Neural cell (in vitro differentiated cells): ENCODE data around the gene FNDC3B. TPM values are rescaled to one million over a fixed set of nuclear protein-coding genes. Genes with fewer than 3 reads are reported as not detected.

Source experiments
- H2AFZ ChIP-seq: fragments of 200-600, 300-800 bp; sonication (generic), shearing (Covaris generic); 2 replicates; pipeline ENCODE4 v1.6.0; 2014; ENCODE audit warnings: low read depth, mild to moderate bottlenecking, antibody characterized with exemption, low read length, moderate library complexity
- H3F3A ChIP-seq: fragments of 200-600 bp; shearing (Covaris generic); 2 replicates; pipeline ENCODE4 v1.6.1; 2016; ENCODE audit warnings: mild to moderate bottlenecking, moderate library complexity, mixed read lengths, antibody characterized with exemption, low read length; ENCODE audit not compliant: insufficient read depth, poor library complexity, severe bottlenecking
- H3K27ac ChIP-seq: fragments of 200-600, 300-800 bp; sonication (generic), shearing (Covaris generic); 2 replicates; pipeline ENCODE4 v1.5.1; 2014; ENCODE audit warnings: mild to moderate bottlenecking, low read length, moderate library complexity
- H3K27me3 ChIP-seq: fragments of 300-800, 200-600 bp; sonication (generic), shearing (Covaris generic); 2 replicates; pipeline ENCODE4 v1.6.0; 2014; ENCODE audit warnings: mild to moderate bottlenecking, low read depth, low read length, moderate library complexity; ENCODE audit not compliant: insufficient read depth
- H3K36me3 ChIP-seq: fragments of 300-800, 200-600 bp; sonication (generic), shearing (Covaris generic); 2 replicates; pipeline ENCODE4 v1.5.1; 2014; ENCODE audit warnings: mild to moderate bottlenecking, antibody characterized with exemption, low read length, moderate library complexity; ENCODE audit not compliant: insufficient read depth
- H3K4me2 ChIP-seq: fragments of 300-800, 200-600 bp; sonication (generic), shearing (Covaris generic); 2 replicates; pipeline ENCODE4 v1.6.0; 2014; ENCODE audit warnings: mild to moderate bottlenecking, low read length
- H3K4me3 ChIP-seq: fragments of 300-800, 200-600 bp; sonication (generic), shearing (Covaris generic); 2 replicates; pipeline ENCODE4 v1.5.1; 2014; ENCODE audit warnings: mild to moderate bottlenecking, low read length, moderate library complexity
- H3K79me2 ChIP-seq: fragments of 200-600 bp; shearing (Covaris generic); replicated peaks from 2 replicates; pipeline ENCODE4 v1.6.0; 2014; ENCODE audit warnings: mild to moderate bottlenecking, low read length, moderate library complexity; ENCODE audit not compliant: insufficient read depth
- H3K9ac ChIP-seq: fragments of 300-800, 200-600 bp; sonication (generic), shearing (Covaris generic); 2 replicates; pipeline ENCODE4 v1.6.1; 2016; ENCODE audit warnings: mild to moderate bottlenecking, low read length, mixed read lengths
- H3K9me2 ChIP-seq: fragments of 200-600 bp; shearing (Covaris generic); 2 replicates; pipeline ENCODE4 v1.6.1; 2016; ENCODE audit warnings: mild to moderate bottlenecking, low read length, mixed read lengths; ENCODE audit not compliant: insufficient read depth
- H3K9me3 ChIP-seq: fragments of 200-600, 300-800 bp; sonication (generic), shearing (Covaris generic); 2 replicates; pipeline ENCODE4 v1.6.1; 2016; ENCODE audit warnings: mild to moderate bottlenecking, mixed run types, low read length, moderate library complexity, mixed read lengths
- H4K20me1 ChIP-seq: fragments of 200-600 bp; shearing (Covaris generic); 2 replicates; pipeline ENCODE4 v1.6.1; 2016; ENCODE audit warnings: mild to moderate bottlenecking, mixed run types; ENCODE audit not compliant: insufficient read depth
- CTCF ChIP-seq: fragments of 450-650 bp; IDR thresholded peaks from 2 replicates; pipeline ENCODE4 v1.5.1; 2014; ENCODE audit warnings: antibody characterized with exemption, mild to moderate bottlenecking, moderate library complexity; ENCODE audit not compliant: poor library complexity, severe bottlenecking
- EP300 ChIP-seq: fragments of 450-650 bp; conservative IDR thresholded peaks from 2 replicates; pipeline ENCODE4 v1.6.1; 2014; ENCODE audit warnings: antibody characterized with exemption, mild to moderate bottlenecking, moderate library complexity; ENCODE audit not compliant: poor library complexity, severe bottlenecking
- EZH2 ChIP-seq: fragments of 200-600, 300-800 bp; shearing (Covaris generic), sonication (generic); IDR thresholded peaks from 2 replicates; pipeline ENCODE4 v1.6.1; 2014; ENCODE audit warnings: antibody characterized with exemption, low read length, borderline replicate concordance, mild to moderate bottlenecking; ENCODE audit not compliant: insufficient read depth, poor library complexity, severe bottlenecking
- MXI1 ChIP-seq: fragments of 450-650 bp; conservative IDR thresholded peaks from 2 replicates; pipeline ENCODE4 v1.6.1; 2014; ENCODE audit warnings: antibody characterized with exemption, mild to moderate bottlenecking; ENCODE audit not compliant: poor library complexity, severe bottlenecking
- POLR2AphosphoS5 ChIP-seq: IDR thresholded peaks from 2 replicates; pipeline ENCODE4 v1.6.1; 2012
- RAD21 ChIP-seq: fragments of 450-650 bp; conservative IDR thresholded peaks from 2 replicates; pipeline ENCODE4 v1.6.1; 2014; ENCODE audit warnings: antibody characterized with exemption, mild to moderate bottlenecking, moderate library complexity
- REST ChIP-seq: IDR thresholded peaks from 2 replicates; pipeline ENCODE4 v1.6.1; 2012; ENCODE audit warnings: borderline replicate concordance
- SMC3 ChIP-seq: fragments of 450-650 bp; conservative IDR thresholded peaks from 2 replicates; pipeline ENCODE4 v1.6.1; 2014; ENCODE audit warnings: antibody characterized with exemption, mild to moderate bottlenecking, moderate library complexity; ENCODE audit not compliant: poor library complexity
- TAF1 ChIP-seq: IDR thresholded peaks from 2 replicates; pipeline ENCODE4 v1.6.1; 2012; ENCODE audit warnings: low read depth
- polyA plus RNA-seq: library from polyadenylated mRNA; depleted of rRNA; stranded (reverse); fragments of >200 nt; gene quantifications from 2 replicates; pipeline ENCODE4 v1.2.3, GENCODE V29; 2014

The FNDC3B gene
- polyA plus RNA-seq, 1 donor from 2014 or later: 4.9 TPM

GRCh38 chr3:172007065-172007370, 32.4 kb upstream of the FNDC3B start:
- Histone ChIP-seq H3K9me3 (no peaks in the 10 kb centered on the region), H2AFZ (no peak overlapping the region), H3K4me2 (no peak overlapping the region), H3K4me3 (no peak overlapping the region), H3K79me2 (no peaks in the 10 kb centered on the region), H3K27me3 (no peaks in the 10 kb centered on the region), H3K36me3 (no peaks in the 10 kb centered on the region), H4K20me1 (no peaks in the 10 kb centered on the region), H3F3A (no peaks in the 10 kb centered on the region), H3K9ac (no peak overlapping the region), H3K27ac (no peak overlapping the region), H3K9me2 (no peaks in the 10 kb centered on the region)
- no peak for TF ChIP-seq POLR2AphosphoS5
- no peak for TF ChIP-seq REST

- Histone ChIP-seq H3K79me2 (no peaks in the 10 kb centered on the region), H3K27ac (no peak overlapping the region), H3K27me3 (no peaks in the 10 kb centered on the region), H3K36me3 (no peaks in the 10 kb centered on the region), H3K9ac (no peak overlapping the region), H2AFZ (no peak overlapping the region), H3K9me2 (no peaks in the 10 kb centered on the region), H4K20me1 (no peaks in the 10 kb centered on the region), H3K4me3 (no peak overlapping the region), H3K9me3 (no peaks in the 10 kb centered on the region), H3F3A (no peaks in the 10 kb centered on the region), H3K4me2 (no peak overlapping the region)
- TF ChIP-seq MXI1 (no peak), CTCF (no peak), POLR2AphosphoS5 (no peak), REST (no peak), RAD21 (no peak), SMC3 (no peak), EZH2 (no peak), TAF1 (no peak), EP300 (no peak)
Observed at GRCh38 chr3:172009803-172010202, 29.6 kb upstream of the FNDC3B start.
